Medulla oblongata (tissue), 1 donor: ENCODE measurements around the gene RND3.

Experiments
- DNase-seq: peaks from one replicate; pipeline ENCODE4 v3.0.0-alpha.2; 2015; ENCODE audit errors: extremely low spot score

The RND3 gene, protein sequence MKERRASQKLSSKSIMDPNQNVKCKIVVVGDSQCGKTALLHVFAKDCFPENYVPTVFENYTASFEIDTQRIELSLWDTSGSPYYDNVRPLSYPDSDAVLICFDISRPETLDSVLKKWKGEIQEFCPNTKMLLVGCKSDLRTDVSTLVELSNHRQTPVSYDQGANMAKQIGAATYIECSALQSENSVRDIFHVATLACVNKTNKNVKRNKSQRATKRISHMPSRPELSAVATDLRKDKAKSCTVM

DNA sequence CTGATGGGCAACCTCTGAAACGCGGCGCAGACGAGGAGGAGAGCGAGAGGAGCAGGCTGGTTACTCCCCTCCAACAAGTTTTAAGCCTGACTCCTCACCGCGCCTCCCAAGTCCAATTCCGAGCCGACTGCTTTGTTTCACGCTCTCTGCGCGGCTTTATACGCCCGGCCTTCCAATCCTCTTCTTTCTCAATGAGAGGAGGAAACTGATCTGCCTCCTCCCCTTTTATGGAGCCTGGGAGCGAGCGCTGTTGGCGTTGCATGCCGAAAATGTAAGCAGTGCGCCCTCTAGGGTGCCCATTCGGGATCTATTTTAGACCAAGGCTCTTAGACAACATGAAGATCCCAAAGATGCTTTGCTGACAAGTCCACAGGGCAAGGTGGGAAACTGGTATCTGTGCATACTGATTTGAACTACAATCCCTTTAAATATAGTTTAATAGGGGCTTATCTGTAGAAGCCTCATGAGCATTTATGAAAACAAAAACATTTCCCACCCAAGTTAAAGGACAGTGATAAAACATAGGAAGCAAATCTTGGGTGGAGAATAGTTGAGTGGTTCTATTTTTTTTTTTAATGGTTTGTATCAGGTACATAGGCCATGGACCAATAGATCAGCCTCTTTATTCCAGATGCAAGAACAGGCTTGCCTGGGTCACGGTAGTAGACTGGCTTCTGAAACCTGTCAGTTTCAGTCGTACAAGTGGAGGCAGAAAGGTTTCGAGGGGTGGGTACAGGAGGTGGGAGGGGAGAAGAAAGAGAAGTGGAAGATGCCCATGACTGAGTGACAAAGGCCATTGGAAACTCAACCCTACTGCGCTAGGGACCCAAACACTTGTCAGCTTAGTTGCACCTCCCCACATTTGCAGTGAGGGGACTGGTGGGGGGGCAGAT is at the start of gene RND3:
RND3 (minus strand) TSS at position 131 of the 893 bp plus-strand sequence. CDS start 250 bp downstream, outside the sequence.
- peak; percentile 95 for DNase-seq

DNA sequence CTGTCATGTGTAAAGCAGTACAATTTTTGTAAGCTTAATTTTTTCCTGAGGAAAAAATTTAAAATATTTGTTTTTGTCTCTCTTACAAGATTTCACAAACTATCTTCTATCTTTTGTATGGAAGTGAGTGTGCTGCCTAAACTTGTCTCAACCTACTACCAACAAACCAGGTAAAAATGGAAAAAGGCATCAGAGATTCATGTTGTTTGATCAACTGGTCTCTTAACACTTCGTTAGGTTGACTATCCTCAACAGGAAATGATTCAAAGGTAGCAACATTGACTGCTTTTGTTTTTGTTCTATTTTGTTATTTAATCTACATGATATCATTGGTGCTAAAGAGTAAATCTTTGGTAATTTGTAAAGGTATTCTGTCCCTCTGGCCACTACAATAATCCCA is 47.7 kb upstream of the RND3 start:
- DNase-seq = no peak

DNA sequence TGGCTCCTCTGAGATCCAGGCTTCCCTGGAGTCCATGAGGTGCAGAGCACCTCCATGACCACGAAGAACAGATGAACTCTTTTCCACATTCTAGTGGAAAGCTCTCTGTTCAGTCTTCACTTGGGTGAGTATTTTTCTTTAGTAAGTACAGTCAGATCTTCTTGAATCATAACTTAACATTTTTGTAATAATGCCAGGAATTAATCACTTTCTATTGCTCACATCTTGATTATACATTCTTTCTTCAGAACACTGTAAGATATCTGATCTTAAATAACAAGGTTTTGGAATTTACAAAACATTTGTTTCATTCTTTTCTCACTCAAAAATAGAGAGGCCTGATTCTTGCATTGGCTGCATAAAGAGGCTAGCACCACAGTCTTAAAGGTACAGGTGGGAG is 45.4 kb upstream of the RND3 start:
- DNase-seq = no peak

DNA sequence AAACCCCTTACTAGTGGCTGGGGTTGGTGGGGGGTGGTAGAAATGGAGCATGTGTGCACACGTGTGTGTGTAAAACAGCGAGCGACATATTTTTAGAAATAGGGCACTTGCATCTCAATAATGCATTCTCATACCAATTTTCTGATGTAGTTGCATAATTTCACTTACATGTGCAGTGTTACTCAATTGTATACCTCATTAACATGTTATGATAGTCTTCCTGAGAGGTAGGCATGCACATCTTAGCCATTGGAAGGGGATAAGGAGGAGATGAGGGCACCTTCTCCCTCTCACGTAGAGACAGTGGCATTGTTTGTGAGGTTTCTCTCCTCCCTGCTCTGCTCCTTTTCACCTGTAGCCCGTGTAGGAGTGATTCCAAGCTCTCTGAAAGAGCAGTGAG is 44.6 kb upstream of the RND3 start:
- no peak for DNase-seq

DNA sequence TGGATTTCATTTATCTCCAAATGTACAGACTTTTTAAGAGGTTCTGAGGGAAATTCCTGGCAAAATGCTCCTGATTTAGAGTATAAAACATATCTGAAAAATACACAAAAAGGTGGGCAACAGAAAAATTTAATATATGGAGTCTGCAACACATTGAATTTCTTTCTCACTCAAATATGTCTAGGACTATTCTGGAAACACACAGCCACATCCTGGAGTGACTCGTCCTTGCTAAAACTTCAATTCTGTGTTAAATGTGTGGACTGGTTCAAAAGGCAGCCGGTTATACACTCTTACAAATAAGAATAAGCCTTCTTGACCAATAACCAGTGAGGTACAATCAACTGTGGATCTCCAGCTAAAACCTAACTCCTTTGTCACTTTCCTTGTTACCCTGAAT is 44.1 kb upstream of the RND3 start:
- DNase-seq = no peak

DNA sequence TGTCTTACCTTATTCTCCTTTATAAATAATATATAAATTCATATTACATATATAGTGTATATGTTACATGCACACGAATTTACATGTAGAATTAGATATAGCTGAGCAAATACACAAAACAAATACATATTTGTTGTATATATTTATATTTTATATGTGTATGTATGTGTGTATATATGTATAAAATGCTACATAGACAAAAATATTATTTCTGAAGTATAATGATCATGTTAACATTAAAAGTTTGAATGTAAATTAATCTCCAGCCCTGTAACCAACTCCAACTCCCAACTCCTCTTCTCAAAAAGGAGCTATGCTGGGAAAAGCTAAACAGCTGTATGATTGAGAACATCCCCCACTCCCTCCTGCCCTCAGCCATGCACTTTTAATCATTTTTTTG is 42.7 kb upstream of the RND3 start:
- no peak for DNase-seq

DNA sequence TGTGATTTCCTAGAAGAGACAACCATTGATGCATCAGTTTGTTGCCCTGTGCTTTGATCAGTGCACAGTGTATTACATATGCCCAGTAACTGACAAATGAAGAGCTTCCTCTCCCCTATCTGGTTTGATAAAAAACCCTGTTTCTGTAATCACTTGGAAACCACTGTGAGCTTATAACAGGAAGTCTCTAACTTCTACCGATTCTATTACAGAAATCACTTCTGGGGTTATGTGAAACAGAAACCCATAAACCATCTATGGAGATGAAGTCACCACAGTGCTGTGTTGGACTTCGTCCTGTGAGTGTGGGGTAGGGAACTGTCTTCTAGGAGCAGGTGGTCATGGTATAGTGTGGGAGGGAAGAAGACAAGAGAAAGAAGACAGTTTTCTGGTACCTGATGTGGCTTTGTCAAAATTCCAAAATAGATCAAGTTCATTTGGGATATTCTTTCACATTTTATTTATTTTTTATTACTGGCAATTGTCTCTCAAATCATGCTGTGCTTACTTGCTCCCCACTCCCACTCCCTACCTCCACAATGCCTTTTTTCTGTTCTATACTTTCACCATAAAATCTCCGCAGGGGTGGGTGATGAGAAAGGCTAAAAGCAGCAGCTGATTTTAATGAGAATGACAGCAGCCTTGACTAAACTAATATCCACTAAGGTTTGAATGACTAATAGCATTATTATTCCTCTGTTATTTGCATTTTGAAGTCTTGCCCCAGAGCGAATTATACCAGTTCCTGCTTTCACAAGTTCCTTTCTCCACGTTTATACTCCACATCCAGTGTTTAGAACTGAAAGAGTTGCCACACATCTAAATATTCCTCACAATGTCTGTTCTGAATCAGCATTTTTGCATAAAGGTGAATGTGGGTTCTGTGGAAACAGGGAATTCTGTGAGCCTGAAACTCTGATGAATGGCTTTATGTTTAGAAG is 41.7 kb upstream of the RND3 start:
- no peak for DNase-seq

DNA sequence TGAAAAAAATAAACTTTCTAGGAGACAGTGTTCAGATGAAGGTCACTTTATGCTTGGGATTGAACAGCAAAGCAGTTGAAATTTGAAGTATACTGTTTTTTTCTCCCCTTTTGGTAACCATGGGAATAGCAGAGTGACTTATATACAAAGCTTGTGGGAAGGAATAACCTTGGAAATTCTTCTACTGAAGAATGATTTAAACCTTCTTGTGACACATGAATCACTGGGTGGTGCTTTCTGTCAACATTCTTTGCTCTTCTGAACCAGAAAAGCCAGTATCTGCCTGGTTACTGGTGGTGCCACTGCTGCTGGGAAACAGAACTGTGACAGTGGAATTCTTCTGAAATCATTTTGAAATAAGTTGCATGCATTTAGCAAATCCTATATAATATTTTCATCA is 39.4 kb upstream of the RND3 start:
- no peak for DNase-seq

DNA sequence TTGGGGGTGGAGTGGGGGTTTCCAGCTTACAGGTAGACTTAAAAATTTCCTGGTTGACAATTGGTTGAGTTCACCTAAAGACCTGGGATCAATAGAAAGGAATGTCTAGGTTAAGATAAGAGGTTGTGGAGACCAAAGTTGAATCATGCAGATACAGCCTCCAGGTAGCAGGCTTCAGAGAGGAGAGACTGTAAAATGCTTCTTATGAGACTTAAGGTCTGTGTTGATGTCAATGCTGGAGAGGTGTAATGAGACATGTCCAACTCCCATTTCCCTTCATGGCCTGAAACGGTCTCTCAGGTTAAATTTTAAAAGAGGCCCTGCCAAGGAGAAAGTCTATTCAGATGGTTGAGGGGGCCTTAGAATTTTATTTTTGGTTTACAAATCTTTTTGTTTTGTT is 38.5 kb upstream of the RND3 start:
- DNase-seq = no peak

DNA sequence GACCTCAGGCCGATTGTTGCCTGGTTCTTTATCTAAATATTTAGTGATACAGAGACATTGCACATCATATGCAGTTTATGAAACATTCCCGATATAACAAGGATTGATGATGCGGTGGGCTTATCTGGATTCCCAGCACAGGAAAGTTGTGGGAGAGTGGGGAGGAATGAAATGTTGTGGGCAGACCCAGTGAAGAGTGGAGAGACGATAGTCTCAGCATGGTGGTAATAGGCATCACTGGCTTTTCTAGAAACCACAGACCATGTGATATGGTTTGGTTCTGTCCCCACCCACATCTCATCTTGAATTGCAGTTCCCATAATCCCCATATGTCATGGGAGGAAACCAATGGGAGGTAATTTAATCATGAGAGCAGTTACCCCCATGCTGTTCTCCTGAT is 34.8 kb upstream of the RND3 start:
- no peak for DNase-seq

DNA sequence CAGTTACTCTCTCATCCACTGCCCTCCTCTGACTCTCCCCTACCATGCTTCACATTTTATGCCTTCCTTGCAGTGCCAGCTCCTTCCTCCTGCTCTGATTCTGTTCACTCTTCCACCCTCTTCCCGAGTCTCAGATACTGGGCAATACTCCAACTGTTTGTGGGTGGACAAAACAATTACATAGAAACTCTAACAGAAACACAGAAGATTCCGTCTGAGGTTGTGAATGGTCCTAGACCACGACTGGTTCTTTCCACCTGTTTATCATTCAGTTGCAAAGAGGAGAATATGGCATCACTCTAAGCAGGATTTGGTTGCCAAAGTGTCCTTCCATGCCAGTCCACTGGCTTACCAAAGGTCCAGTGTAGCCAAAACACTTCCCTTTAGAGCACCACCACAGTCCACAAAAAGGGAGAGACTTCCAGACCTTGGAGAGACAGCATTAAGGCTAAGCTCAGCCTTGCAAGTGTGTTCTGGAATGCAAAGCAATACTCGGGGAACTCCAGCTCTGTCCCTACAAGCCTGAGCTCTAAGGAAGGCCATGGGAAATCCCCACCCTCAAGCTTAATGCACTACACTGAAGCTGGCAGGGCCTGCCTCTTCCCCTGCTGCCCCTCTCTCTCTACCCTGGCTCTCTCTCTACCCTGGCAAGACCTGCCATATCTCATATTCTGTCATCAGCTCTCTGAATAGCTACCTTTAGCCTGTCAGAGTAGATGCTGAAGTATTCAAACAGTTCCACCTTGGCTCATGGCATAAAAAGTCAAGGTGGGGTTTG is 33.6 kb upstream of the RND3 start:
- no peak for DNase-seq

DNA sequence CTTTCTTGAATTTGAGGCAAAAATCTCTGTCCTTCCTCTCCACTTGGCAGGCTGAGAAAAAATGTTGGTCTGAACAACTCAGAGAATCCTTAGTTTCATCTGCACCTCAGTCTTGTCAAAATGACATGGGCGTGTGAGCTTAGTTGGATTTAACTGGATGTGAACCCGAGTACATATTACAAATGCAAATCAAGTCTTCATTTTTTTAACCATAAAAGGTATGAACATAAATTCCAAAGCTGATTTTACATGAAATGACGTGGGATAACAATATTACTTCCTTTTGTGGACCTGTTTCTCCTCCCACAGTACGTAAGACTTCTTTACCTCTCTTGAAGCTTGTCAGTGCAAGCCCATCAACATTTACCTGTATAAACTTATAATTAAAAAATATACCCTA is 32.6 kb upstream of the RND3 start:
- no peak for DNase-seq

DNA sequence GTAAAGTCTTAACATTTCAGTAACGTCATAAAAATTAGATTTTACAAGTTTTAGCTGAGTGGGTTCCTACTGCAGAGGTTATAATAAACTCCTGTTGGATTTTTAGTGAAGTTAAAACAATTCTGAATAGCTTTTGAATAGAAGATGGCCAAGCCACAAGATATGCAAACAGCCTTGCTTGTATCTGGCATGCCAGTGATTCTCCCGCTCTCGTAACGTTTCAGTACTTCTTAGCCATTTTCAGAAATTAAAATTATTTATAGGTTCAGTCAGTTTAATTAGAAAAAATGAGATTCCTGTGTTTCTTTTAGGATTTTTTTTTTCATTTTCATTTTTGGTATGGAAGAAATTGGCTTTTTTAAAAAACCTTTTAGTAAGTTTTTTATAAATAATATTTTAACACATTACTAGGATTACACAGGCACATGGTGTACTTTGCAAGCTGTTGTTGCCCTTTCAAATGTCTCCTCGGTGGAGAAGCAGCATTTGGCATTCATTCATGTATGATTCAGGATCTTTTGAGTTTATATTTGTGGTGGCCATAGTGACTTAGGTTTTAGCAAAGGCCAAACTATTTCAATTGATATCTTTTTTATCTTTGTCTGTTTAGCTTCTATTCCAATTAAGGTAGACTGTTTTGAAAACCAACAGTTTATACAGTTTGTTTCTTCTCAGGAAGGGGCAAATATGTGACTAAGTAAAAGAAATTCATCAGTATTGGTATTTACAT is 30.6 kb upstream of the RND3 start:
- DNase-seq = no peak

DNA sequence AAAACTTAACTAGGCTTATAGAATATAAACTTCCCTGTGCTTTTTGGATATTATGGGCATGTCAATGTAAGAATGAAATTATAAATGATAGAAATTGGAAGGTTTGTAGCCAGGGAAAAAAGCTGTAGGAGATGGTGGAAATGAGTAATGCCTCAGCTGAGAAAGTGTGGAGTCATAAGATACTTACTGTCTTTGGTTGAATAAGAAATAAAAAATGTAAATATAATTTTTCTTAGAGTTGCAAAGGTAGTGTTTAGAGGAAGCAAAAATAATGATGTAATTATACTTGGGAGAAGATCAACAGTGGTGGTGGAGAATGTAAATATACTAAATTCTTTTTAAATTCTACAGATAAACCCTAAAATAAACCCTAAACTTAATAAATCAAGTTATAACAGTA is 26.2 kb upstream of the RND3 start:
- no peak for DNase-seq

DNA sequence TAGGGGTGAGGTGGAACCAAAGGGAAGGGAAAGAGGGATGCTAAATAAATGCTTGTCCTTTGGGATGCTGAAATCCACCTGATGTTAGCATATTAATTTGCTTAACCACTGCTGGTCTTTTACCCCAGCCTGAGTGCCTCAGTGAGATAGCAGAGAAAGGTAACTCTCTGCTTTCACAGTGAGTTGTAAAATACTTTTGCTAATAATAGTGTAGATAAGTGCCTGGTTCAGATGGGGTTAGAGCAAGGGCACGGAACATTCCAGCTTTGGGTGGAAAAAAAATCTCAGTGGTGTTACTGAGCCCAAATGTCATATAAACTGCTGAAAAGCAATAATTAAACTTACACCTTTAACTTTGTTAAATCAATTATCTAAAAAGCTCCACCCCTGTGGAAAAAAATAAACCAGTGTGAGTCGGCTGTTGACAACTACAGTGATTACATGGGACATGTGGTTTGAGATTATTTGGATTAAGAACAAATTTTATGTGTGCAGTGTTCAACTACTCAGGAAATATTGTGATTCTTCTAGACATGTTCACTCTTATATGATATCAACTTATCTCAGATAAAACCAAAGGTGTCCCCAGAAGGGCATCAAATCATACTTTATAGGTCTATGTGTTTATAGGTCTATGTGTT is 21.1 kb upstream of the RND3 start:
- no peak for DNase-seq

DNA sequence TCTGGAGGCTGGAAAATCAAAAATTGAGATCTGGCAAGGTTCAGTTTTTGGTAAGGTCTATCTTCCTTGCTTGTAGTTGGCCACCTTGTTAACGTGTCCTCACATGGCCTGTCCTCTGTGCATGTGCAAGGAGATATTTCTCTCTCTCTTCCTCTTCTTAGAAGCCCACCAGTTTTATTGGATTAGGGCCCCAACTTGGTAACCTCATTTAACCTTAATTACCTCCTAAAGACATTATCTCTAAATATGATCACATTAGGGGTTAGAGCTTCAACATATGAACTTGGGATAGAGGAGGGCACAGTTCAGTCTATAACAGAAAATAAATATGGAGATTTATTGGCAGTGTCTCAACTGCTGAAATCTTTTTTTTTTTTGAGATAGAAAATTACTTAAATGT is 19.6 kb upstream of the RND3 start:
- DNase-seq = no peak

DNA sequence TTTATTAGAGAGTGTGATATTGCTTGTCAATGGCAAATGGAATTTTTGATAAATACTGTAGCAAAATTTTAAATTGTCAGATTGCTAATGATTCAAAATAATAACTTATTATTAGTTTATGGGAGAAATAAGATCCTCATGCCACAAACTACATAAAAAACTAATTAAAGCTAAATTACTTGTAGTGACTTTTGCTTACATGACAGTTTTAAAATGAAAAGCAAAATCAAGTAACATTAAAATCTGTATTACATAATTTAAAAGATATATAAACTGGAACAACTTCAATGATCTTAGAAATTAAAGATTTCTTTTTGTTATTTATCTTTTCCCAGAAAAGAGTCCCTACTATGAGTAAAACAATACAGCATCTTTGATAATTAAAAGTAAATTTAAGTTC is 17.7 kb upstream of the RND3 start:
- no peak for DNase-seq

DNA sequence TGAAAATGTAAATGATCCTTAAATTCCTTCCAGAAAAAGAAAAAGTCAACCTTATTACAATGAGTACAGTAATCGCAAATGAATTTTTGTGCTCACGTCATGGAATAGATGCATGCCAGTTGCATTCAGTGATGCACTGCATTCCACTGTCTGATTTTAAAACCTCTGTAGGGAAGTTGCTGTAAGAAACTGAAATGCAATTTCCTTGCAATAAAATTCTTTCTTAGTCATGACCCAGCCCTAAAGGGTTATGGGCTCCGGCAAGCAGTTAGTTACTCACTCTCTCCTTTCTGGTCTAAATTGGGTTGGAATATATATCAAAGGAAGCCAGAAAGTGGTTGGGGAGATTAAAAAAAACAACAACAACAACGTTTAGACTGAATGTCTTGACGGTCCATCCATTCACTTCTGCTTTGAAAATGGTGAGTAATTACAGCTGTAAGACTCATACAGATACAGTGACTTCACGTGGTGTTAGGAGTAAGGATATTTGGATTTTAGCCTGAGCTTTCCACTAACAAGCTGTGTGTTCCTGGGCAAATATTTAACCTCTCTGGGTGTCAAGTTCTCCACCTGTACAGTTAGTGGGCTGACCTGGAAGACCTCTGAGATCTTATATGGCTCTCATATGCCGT is 8.6 kb upstream of the RND3 start:
- DNase-seq = no peak

DNA sequence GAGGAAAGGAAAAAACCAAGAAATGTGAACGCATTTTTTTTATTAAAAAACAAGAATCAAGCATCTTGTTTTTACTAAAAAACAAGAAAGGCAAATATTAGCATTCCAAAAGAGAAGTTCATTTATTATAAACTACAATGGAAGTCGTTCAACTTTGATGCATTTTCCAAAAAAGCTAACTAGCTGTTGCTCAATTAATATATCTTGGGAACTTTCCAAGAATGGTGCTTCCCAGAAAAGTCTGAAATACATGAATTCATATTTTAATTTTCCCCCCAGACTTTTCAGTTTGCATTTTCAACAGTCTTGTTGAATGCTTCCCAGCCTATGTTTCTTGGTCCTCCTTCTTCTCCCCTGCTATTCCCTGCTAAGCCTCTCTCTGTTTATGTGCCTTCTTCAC is 7.5 kb upstream of the RND3 start:
- no peak for DNase-seq
